T47D (cell line): ENCODE results near the gene DOCK2.
"Not testable (repeated sequence)": the region's sequence is repeated elsewhere in the genome, so short reads cannot be mapped to it uniquely, and the experiment has no call there.

ENCODE experiments used
- DNase-seq, 2 experiments: peaks; one replicate each; pipeline versions ENCODE4 v3.0.0 to v3.0.0-alpha.2; 2011 to 2012; ENCODE audit warnings: low read depth in 1 of 2, low spot score in 1 of 2
- JUND ChIP-seq: IDR thresholded peaks from 2 replicates; pipeline ENCODE4 v1.6.1; 2012; ENCODE audit warnings: low read depth
- in situ Hi-C: cut with HindIII; loops from 2 replicates; pipeline ENCODE4 v1.10.0; 2016; ENCODE audit warnings: low sequenced_read_pairs, low pct_unique_long_range_greater_than_20kb

The DOCK2 gene

DNA sequence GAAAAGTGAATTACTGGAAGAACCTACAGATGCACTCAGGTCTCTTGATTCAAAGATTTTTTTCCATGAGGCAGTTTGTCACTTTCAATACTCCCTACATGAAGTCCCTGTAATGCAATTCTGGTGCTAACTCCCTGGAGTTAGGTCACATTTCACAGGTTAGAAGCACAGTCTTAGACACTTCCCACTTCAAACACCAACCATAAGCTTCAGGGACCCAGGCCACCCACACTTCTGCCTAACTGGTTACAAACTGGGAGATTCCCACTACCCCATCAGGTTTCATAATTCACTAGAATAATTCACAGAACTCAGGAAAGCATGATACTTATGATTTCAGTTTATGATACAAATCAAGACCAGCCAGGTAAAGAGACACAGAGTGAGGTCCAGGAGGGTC is 439.7 kb downstream of the DOCK2 start:
- no peak for DNase-seq
- no peak for TF ChIP-seq JUND
- in situ Hi-C loops: no loop called here

GRCh38 chr5:170077526-170077925 is 440.5 kb downstream of the DOCK2 start:
- no peak for TF ChIP-seq JUND
- no peak for DNase-seq
- in situ Hi-C loops: no loop called here

- DNase-seq: no peak
- TF ChIP-seq JUND: no peak
- in situ Hi-C loops: no loop called here
These were observed 441.4 kb downstream of the DOCK2 start for GRCh38 chr5:170078458-170078857.

- no peak for TF ChIP-seq JUND
- DNase-seq: no peak
- in situ Hi-C loops: no loop called here
These were observed 441.9 kb downstream of the DOCK2 start for GRCh38 chr5:170078931-170079330.

DNA sequence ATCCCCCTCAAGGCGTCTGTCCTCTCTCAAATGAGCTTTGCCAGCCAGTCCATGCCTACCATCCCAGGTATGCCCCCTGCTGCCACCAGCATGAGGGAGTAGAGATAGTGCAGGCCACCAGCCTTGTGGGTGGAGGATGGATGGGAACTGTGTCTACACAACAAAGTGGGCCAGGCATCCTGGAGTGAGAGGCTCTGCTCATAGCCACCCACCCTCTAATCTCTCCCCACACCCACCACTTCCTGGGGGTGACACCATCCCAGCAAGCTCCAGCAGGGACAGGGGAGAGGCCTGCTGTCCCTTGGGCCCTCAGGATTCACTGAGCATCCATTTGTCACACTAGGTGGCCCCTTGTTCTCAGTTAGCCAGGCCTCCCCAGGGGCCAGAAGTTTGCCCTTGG is 443.1 kb downstream of the DOCK2 start:
- in situ Hi-C loops: no loop called here
- no peak for TF ChIP-seq JUND
- DNase-seq: no peak

DNA sequence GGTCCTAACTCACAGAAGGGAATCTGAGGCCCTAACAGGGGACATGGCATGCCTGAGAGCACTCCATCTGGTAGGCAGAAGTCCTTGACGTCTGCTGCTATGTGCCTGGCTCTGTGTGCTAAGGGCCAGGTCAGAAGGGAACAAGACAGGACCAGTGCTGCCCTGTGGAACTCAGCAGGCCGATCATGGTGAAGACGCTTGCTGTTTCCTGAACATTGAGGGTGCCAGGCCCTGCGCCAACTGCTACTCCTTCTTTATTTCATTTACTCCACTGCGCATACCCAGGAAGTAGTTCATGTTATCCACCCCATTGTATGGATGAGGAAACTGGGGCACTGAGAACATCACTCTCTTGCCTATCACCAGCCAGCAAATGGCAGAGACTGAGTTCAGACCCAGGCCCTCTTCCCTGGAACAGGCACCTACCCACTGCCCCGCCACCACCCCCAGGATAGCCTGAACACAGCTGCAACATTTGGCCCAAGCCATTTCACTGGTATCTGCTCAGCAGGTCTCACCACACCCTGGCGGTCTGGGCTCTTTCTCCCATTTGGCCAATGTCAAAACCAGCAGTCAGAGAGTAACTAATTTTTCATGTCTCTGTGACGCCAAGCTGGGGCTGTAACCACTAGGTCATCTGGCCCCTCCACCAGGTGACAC is 443.8 kb downstream of the DOCK2 start:
- no peak for TF ChIP-seq JUND
- in situ Hi-C loops: no loop called here
- DNase-seq: no peak

- no peak for TF ChIP-seq JUND
- in situ Hi-C loops: no loop called here
- no peak for DNase-seq
These were observed 444.5 kb downstream of the DOCK2 start for GRCh38 chr5:170081616-170082015.

GRCh38 chr5:170082701-170083100 is 445.6 kb downstream of the DOCK2 start:
- in situ Hi-C loops: no loop called here
- TF ChIP-seq JUND: no peak
- no peak for DNase-seq

DNA sequence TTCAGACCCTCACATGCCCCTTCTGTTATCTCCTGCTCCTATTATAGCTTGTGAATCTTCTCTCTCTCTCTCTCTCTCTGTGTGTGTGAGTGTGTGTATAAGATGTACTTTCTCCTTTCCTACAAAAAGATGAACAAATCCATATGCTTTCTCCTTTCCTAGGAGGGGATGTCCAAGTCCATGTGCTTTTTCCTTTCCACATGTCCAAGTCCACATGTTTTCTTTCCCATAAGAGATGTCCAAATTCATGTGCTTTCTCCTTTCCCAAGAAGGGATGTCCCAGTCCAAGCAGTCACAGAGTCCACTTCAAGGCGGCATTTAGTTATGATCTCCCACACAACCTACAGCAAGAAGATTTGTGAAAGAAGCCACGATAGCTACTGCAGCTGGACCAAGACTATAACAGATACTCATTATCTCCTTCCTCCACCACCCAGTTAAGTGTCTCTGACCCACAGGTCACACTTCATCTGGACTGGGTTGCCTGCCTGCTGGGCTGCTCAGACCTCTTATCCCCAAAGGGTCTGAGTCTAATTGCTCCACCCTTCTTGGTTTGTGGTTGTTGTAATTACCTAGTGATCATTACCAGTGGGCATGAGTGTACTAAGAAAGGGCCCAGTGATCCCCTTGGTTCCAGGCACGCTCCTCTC is 450.2 kb downstream of the DOCK2 start:
- DNase-seq: no peak
- TF ChIP-seq JUND: no peak
- in situ Hi-C loops: no loop called here

DNA sequence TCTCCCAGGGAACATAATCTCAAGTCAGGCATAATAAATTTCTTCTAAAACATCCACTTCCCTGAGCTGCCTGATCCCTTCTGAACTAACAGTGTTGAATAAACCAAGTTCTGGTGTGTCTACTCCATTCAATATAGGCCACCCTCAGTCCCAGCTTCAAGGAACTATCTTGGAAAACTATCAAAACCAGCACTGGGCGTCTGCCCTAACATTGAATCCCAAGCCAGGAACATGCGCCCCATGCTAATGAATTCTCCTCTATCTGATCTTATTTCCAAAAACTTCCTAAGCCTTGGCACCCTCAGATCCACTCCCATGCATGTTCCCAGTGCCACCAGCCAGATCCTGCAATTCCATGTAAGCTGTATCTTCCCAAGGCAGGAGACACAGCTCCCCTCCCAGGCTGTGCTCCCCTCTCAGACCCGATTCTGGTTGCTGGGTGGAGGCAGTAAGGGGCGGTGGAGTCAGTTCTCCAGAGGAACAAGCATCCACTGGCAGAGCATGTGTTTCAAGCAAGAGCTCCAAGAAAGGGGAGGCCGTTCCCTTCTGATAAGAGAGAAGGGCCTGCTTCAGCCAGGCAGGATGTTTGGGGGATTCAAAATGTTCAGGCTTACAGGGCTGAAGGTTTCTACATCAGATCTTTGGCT is 455.5 kb downstream of the DOCK2 start:
- in situ Hi-C loops: no loop called here
- DNase-seq: no peak
- no peak for TF ChIP-seq JUND

DNA sequence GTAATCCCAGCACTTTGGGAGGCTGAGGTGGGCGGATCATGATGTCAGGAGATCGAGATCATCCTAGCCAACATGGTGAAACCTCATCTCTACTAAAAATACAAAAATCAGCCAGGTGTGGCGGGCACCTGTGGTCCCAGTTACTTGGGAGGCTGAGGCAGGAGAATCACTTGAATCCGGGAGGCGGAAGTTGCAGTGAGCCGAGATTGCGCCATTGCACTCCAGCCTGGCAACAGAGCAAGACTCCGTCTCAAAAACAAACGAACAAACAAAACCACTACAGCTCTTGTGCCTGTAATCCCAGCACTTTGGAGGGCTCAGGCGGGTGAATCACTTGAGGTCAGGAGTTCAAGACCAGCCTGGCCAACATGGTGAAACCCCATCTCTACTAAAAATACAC is 457.3 kb downstream of the DOCK2 start:
- in situ Hi-C loops: not testable (repeated sequence)

DNA sequence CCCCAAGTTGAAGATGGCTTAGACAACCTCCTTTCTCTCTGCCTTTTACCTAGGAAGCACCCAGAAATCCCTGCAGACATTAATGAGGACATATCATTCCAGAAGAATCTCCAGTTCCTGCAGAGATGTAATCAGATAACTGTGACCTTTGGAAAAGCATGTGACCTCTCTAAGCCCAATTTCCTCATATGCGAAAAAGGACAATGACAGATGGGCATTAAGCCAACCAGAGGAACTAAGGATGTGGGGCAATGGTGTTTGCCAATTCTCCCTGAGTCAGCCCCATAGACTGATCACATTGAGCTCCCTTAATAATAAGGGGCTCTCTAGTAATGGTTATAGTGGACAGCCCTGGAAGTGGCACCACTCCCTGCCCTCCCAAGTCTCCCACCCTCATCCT is 458.6 kb downstream of the DOCK2 start:
- DNase-seq: no peak
- in situ Hi-C loops: no loop called here
- no peak for TF ChIP-seq JUND

More for the DNA sequence above, 457.3 kb downstream of the DOCK2 start:
- DNase-seq: not testable (repeated sequence)

GRCh38 chr5:170097934-170098333 is 460.9 kb downstream of the DOCK2 start:
- no peak for DNase-seq
- no peak for TF ChIP-seq JUND
- in situ Hi-C loops: no loop called here
